Urothelium cell line (cell line): ENCODE results near the gene OVCH2.
"Not testable (repeated sequence)": the region's sequence is repeated elsewhere in the genome, so short reads cannot be mapped to it uniquely, and the experiment has no call there.

Source experiments
- DNase-seq: peaks from one replicate; pipeline ENCODE4 v3.0.0; 2011; ENCODE audit warnings: low spot score, mixed read lengths
- FAIRE-seq: peaks from 2 replicates; lab custom pipeline; 2011; peaks lifted over from hg19 to GRCh38; lab: Jason Lieb, UNC

Gene OVCH2

GRCh38 chr11:7706377-7706776 lies at the start of gene OVCH2:
Gene OVCH2, minus strand, starts transcription at chr11:7706477. Its CDS starts 83 bp downstream, at chr11:7706394.
- no peak for FAIRE-seq

GRCh38 chr11:7749456-7749855 lies 43.2 kb upstream of the OVCH2 start:
- FAIRE-seq (no peak), DNase-seq (no peak)

More at GRCh38 chr11:7706377-7706776, at the start of gene OVCH2:
- no peak for DNase-seq

GRCh38 chr11:7734767-7735166 lies 28.5 kb upstream of the OVCH2 start:
- DNase-seq, FAIRE-seq: not testable (repeated sequence)

GRCh38 chr11:7714786-7715185 lies 8.5 kb upstream of the OVCH2 start:
- no peak for DNase-seq
- no peak for FAIRE-seq

- no peak for DNase-seq
- FAIRE-seq: no peak
Observed at GRCh38 chr11:7703740-7704139, 2.5 kb downstream of the OVCH2 start.

- FAIRE-seq (no peak), DNase-seq (no peak)
Observed at GRCh38 chr11:7696424-7696823, 9.9 kb downstream of the OVCH2 start.

- DNase-seq (no peak), FAIRE-seq (no peak)
Observed at GRCh38 chr11:7694235-7694634, 12.0 kb downstream of the OVCH2 start.

GRCh38 chr11:7692426-7692825 lies 13.9 kb downstream of the OVCH2 start:
- FAIRE-seq (no peak), DNase-seq (no peak)

GRCh38 chr11:7691759-7692350 lies 14.4 kb downstream of the OVCH2 start:
- DNase-seq (no peak), FAIRE-seq (no peak)

GRCh38 chr11:7690648-7691047 lies 15.6 kb downstream of the OVCH2 start:
- no peak for FAIRE-seq

GRCh38 chr11:7689239-7689638 lies 17.0 kb downstream of the OVCH2 start:
- no peak for FAIRE-seq
- DNase-seq: no peak

More at GRCh38 chr11:7690648-7691047, 15.6 kb downstream of the OVCH2 start:
- DNase-seq: no peak

GRCh38 chr11:7688238-7688826 lies 17.9 kb downstream of the OVCH2 start:
- DNase-seq (peak; percentile 36), FAIRE-seq (no peak)

GRCh38 chr11:7687386-7687785 lies 18.9 kb downstream of the OVCH2 start:
- DNase-seq (no peak), FAIRE-seq (no peak)

- FAIRE-seq: no peak
- no peak for DNase-seq
Observed at GRCh38 chr11:7686761-7687160, 19.5 kb downstream of the OVCH2 start.

- FAIRE-seq (no peak), DNase-seq (no peak)
Observed at GRCh38 chr11:7683571-7683970, 22.7 kb downstream of the OVCH2 start.

- FAIRE-seq (no peak), DNase-seq (no peak)
Observed at GRCh38 chr11:7677796-7678201, 28.5 kb downstream of the OVCH2 start.

GRCh38 chr11:7677071-7677470 lies 29.2 kb downstream of the OVCH2 start:
- DNase-seq (no peak), FAIRE-seq (no peak)

GRCh38 chr11:7675631-7676030 lies 30.6 kb downstream of the OVCH2 start:
- no peak for DNase-seq
- FAIRE-seq: no peak

- DNase-seq (no peak), FAIRE-seq (no peak)
Observed at GRCh38 chr11:7673724-7674434, 32.4 kb downstream of the OVCH2 start.

- DNase-seq (no peak), FAIRE-seq (no peak)
Observed at GRCh38 chr11:7672960-7673723, 33.1 kb downstream of the OVCH2 start, which contains the start of gene CYB5R2. Gene CYB5R2, minus strand, starts transcription at chr11:7673500. Its CDS starts 675 bp downstream, at chr11:7672825.

GRCh38 chr11:7672276-7672959 lies 33.9 kb downstream of the OVCH2 start:
- no peak for DNase-seq
- FAIRE-seq: peak; percentile 5
